GM21717 (cell line): ENCODE measurements around the gene PPP1R27.
A peak's percentile ranks its signal among the peaks of the same experiment; 100 is the strongest.

Experiments used
- ATAC-seq: cut with Tn5 transposase; IDR thresholded peaks from one replicate; pipeline ENCODE4 v1.9.1; 2021; ENCODE audit warnings: mild to moderate bottlenecking, moderate library complexity; ENCODE audit not compliant: unreplicated experiment

The PPP1R27 gene

GRCh38 chr17:81863123-81863675 is 28.3 kb upstream of the PPP1R27 start:
- ATAC-seq = no peak

DNA sequence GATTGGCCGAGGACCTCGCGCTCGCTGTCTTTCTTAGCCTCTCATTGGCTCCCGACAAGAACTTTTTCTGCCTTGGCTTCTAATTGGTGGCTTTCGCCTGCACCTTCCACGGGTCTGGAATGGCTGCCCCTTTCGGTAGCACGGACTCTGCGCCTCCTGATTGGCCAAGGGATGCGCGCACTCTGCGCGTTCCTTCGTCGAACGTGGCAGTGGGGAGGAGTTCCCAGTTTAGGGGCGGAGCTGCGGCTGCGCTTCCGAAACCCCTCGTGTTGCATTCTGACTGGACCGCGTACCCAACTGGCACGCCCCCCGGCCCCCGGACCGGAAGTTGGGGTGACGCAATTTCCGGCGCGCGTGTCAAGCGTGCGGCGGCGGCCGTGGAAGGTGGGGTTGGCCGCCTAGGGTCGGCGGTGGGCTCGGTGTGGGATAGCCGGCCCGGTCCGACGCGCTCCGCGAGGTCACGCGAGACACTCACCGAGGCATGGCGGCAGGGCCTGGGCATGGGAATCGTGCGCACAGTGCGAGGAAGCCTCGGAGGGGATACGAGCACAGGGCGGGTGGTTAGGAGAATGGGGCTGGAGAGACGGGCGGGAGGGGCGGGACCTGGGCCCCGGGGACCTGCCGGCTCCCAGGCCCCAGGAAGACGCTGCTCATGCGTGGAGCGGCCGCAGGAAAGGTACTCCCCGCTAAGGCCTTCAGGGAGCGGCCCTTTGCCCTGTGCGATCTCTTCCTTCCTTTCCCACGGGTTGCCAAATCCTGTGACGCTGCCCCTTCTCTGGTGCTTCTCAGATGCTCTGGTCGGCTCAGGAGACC is 26.1 kb upstream of the PPP1R27 start:
- peak; percentile 71 for ATAC-seq

DNA sequence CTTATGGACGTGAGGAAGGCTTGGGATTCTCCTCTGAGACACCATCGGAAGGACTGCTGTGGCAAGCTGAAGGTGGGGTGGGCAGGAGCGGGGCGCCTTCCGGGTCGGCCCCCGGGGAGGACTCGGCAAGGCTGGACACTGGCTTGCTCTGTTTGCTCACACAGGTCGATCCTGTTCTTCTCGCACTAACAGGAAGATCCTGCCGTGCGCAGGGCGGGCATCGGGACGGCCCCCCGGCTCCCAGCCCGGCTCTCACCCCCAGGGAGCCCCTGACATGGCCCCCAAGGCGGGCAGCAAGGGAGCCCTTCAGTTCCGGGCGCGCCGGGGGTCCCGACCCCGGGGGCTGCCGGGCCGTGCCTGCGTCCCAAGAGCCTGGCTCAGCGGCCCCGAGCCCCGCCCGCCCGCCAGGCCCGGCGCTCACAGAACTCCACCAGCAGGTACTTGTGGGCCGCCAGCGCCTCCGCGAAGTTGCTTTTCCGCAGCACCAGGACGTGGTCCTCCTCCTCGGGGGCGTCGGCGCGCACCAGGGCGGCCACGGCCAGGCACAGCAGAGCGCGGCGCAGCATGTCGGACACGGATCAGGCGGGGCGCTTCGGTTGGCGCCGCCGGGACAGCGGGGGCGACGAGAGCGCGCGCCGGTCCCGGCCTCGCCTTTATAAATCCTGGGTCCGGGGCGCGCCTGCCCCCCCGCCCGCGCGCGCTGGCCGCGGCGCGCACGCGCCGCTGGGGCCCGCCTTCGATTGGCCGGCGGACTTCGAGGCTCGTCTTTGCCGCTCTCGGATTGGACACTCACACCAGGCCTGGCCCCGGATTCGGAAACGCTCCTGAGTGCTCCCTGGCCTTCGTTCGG is 25.3 kb upstream of the PPP1R27 start, which contains the start of gene P4HB:
Gene P4HB, minus strand, starts transcription at position 630 of the 850 bp plus-strand sequence. Its CDS starts 64 bp downstream, at position 566.
- ATAC-seq = peak; percentile 6

- no peak for ATAC-seq
These were observed 24.4 kb upstream of the PPP1R27 start for GRCh38 chr17:81858967-81859905.

GRCh38 chr17:81858170-81858966 is 23.5 kb upstream of the PPP1R27 start:
- no peak for ATAC-seq

DNA sequence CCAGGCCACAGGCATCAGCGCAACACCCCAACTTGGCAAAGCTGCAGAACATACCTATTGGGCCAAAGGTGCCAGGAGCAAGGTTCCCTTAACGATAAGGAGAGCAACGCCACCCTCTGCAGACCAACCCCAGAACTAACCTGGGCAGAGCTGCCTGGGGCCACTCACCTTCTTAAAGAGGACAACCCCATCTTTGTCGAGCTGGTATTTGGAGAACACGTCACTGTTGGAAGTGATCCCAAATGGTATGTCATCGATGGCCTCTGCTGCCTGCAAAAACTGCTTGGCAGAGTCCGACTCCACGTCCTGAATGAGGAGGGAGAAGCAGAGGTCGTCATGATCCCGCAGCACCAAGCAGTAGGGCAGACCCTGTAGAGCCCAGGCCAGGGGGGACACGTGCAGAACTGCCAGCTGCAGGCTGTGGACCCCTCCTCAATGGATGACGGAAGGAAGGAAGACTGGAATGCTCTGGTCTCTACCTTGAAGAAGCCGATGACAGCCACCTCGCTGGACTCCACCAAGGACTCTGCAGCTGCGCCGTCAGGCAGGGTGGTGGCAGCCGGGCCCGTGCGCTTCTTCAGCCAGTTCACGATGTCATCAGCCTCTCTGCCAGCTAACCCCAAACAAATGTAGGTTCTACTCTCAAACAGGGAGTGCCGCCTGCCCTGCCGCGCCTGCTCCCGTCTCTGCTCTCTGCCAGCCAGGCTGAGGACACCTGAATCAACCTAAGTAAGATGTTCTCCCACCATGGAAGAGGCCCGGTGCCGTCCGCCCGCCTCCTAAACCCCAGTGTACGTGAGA is 20.3 kb upstream of the PPP1R27 start:
- no peak for ATAC-seq

- ATAC-seq = no peak
These were observed 17.4 kb upstream of the PPP1R27 start for GRCh38 chr17:81852237-81852636.

DNA sequence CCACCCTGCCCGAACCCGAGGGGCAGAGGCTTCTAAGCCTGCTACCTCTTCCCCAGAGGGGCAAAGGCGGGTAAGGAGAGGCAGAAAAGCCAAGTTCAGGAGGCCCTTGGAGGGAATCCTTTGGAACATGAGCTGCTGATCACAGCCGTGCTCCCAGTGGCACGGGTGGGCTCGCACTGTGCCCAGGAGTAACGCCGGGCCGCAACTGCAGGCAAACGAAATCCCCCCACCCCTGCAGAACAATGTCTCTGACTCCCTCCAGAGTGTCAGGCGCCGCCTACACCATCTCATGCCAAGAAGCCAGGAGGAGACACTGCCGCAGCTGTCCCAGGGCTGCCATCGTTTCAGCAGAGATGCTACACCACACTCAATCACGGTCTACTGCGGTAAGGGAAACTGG is 16.6 kb upstream of the PPP1R27 start:
- ATAC-seq = no peak

- no peak for ATAC-seq
These were observed 14.6 kb upstream of the PPP1R27 start for GRCh38 chr17:81849457-81849856.

- ATAC-seq = no peak
These were observed 12.2 kb upstream of the PPP1R27 start for GRCh38 chr17:81846743-81847689.

- ATAC-seq = no peak
These were observed 11.3 kb upstream of the PPP1R27 start for GRCh38 chr17:81845881-81846742.

GRCh38 chr17:81845361-81845760 is 10.5 kb upstream of the PPP1R27 start:
- no peak for ATAC-seq

GRCh38 chr17:81844887-81845286 is 10.0 kb upstream of the PPP1R27 start:
- no peak for ATAC-seq

DNA sequence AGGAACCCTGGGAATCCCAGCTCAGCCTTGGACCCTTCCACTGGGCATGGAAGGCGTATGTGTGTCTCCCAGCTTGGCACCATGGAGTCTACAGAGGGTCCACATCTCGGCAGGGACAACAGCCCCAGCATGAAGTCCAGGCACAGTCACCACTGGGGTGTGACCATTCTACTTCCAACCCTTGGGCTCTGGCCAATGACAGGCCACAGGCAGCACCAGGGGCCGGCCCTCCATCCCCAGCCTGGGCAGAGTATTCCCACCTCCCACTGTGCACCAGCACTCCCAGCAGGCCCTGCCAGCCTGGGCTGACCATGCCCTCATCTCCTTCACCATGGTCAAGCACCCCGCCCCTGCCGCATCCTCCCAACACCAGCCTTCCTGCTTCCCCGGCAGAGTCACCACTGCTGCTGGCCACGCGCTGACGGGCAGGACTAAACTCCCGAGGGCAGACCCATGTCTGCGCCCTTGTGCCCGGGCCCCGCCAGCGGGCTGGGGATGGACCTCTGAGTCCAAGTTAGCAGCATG is 9.5 kb upstream of the PPP1R27 start:
- ATAC-seq = no peak

DNA sequence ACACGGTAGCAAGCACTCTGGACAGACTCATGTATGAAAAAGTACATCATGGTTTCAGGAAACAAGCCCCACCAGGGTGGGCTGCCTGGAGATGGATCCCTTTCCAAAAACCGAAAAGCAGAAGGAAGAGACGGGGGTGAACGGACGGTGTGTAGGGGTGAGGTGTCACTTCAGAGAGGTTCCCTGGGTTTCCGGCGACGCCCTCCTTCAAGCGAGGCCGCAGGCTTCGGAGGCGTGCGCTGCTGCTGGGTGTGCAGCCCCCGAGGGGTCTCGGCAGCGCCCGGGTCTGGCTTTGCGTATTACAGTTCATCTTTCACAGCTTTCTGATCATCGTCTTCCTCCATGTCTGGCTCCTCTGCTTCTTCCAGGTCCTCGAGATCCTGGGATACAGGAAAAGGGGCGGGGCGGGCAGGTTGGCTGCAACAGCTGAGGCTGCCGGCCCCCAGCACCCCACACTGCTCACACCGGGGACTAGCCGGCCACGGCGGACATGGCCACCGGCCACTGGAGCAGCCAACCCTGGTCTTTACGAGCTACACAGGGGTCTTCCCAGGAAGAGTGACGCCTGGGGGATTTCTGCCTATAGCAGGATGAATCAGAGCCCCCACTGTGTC is 9.0 kb upstream of the PPP1R27 start:
- ATAC-seq = no peak
